Suppressor macrophage (primary cell): Measurements from ENCODE around the gene C9orf43.

Experiments
- DNase-seq, 4 experiments: peaks; one replicate each; pipeline ENCODE4 v3.0.0-alpha.2; 2020 to 2022

C9orf43 gene

GRCh38 chr9:113468716-113469448 lies 58.3 kb downstream of the C9orf43 start:
- no peak for DNase-seq

GRCh38 chr9:113471143-113471542 lies 60.6 kb downstream of the C9orf43 start:
- DNase-seq: no peak

GRCh38 chr9:113471566-113471965 lies 61.0 kb downstream of the C9orf43 start:
- no peak for DNase-seq

GRCh38 chr9:113472199-113472598 lies 61.7 kb downstream of the C9orf43 start:
- no peak for DNase-seq

GRCh38 chr9:113474360-113475028 lies 63.9 kb downstream of the C9orf43 start:
- DNase-seq: no peak

GRCh38 chr9:113475031-113475430 lies 64.5 kb downstream of the C9orf43 start:
- DNase-seq: no peak

GRCh38 chr9:113475992-113476391 lies 65.4 kb downstream of the C9orf43 start:
- no peak for DNase-seq

GRCh38 chr9:113476511-113476916 lies 66.0 kb downstream of the C9orf43 start:
- no peak for DNase-seq

- DNase-seq: no peak
These were observed 66.5 kb downstream of the C9orf43 start for GRCh38 chr9:113477058-113477457.

GRCh38 chr9:113477661-113478060 lies 67.1 kb downstream of the C9orf43 start:
- no peak for DNase-seq

- no peak for DNase-seq
These were observed 68.7 kb downstream of the C9orf43 start for GRCh38 chr9:113479174-113479621.
